ENCODE measurements around the gene CHD6.

CHD6 gene

GRCh38 chr20:41436679-41437078 lies 181.5 kb downstream of the CHD6 start:
- no peak overlapping the region for H3K27ac ChIP-seq
- no peak overlapping the region for H3K9ac ChIP-seq (ENCODE audit: insufficient read length)
- H3K36me3 ChIP-seq (ENCODE audit: insufficient read depth, low read length), result peaks cover 47% of the 10 kb centered on the region; the same call in 1 of the 2 replicates
- no peak overlapping the region for H3K4me3 ChIP-seq
- no peaks in the 10 kb centered on the region for H3K9me3 ChIP-seq (ENCODE audit: low read depth, low read length)
- no peak for TF ChIP-seq EZH2 (IDR thresholded peaks at IDR 0.05)
- TF ChIP-seq FOXP2 (optimal IDR thresholded peaks at IDR 0.05; ENCODE audit: control extremely low read depth, extremely low read length, insufficient read depth), result no peak
- TF ChIP-seq POLR2AphosphoS5 (IDR thresholded peaks at IDR 0.05; ENCODE audit: borderline replicate concordance, low read depth, low read length), result no peak
- DNase-seq (ENCODE audit: low read depth, low spot score), result no peak

- peaks cover 43% of the 10 kb centered on the region; the same call in 1 of the 2 replicates for H3K36me3 ChIP-seq (ENCODE audit: insufficient read depth, low read length)
- H3K9me3 ChIP-seq (ENCODE audit: low read depth, low read length), result no peaks in the 10 kb centered on the region
- DNase-seq (ENCODE audit: low read depth, low spot score), result no peak
- H3K9ac ChIP-seq (ENCODE audit: insufficient read length), result no peak overlapping the region
- no peak overlapping the region for H3K4me3 ChIP-seq
- no peak for TF ChIP-seq FOXP2 (optimal IDR thresholded peaks at IDR 0.05; ENCODE audit: control extremely low read depth, extremely low read length, insufficient read depth)
- no peak for TF ChIP-seq POLR2AphosphoS5 (IDR thresholded peaks at IDR 0.05; ENCODE audit: borderline replicate concordance, low read depth, low read length)
- no peak for TF ChIP-seq EZH2 (IDR thresholded peaks at IDR 0.05)
- no peak overlapping the region for H3K27ac ChIP-seq
These were observed 185.0 kb downstream of the CHD6 start for GRCh38 chr20:41433203-41433602.

- TF ChIP-seq FOXP2 (optimal IDR thresholded peaks at IDR 0.05; ENCODE audit: control extremely low read depth, extremely low read length, insufficient read depth) (no peak), POLR2AphosphoS5 (IDR thresholded peaks at IDR 0.05; ENCODE audit: borderline replicate concordance, low read depth, low read length) (no peak), EZH2 (IDR thresholded peaks at IDR 0.05) (no peak)
- Histone ChIP-seq H3K36me3 (ENCODE audit: insufficient read depth, low read length) (peaks cover 44% of the 10 kb centered on the region; the same call in 1 of the 2 replicates), H3K27ac (no peak overlapping the region), H3K4me3 (no peak overlapping the region), H3K9me3 (ENCODE audit: low read depth, low read length) (no peaks in the 10 kb centered on the region), H3K9ac (ENCODE audit: insufficient read length) (no peak overlapping the region)
- DNase-seq (ENCODE audit: low read depth, low spot score), result no peak
These were observed 185.4 kb downstream of the CHD6 start for GRCh38 chr20:41432746-41433145.

- TF ChIP-seq EZH2 (IDR thresholded peaks at IDR 0.05) (no peak), FOXP2 (optimal IDR thresholded peaks at IDR 0.05; ENCODE audit: control extremely low read depth, extremely low read length, insufficient read depth) (no peak), POLR2AphosphoS5 (IDR thresholded peaks at IDR 0.05; ENCODE audit: borderline replicate concordance, low read depth, low read length) (no peak)
- no peak overlapping the region for H3K27ac ChIP-seq
- no peak overlapping the region for H3K9ac ChIP-seq (ENCODE audit: insufficient read length)
- H3K4me3 ChIP-seq, result no peak overlapping the region
- no peak for DNase-seq (ENCODE audit: low read depth, low spot score)
- H3K36me3 ChIP-seq (ENCODE audit: insufficient read depth, low read length), result peaks cover 11% of the 10 kb centered on the region; the same call in 1 of the 2 replicates
- no peaks in the 10 kb centered on the region for H3K9me3 ChIP-seq (ENCODE audit: low read depth, low read length)
These were observed 189.9 kb downstream of the CHD6 start for GRCh38 chr20:41428285-41428684.

- DNase-seq (ENCODE audit: low read depth, low spot score), result no peak
- no peak overlapping the region for H3K27ac ChIP-seq
- no peaks in the 10 kb centered on the region for H3K9me3 ChIP-seq (ENCODE audit: low read depth, low read length)
- peaks cover 11% of the 10 kb centered on the region; the same call in 1 of the 2 replicates for H3K36me3 ChIP-seq (ENCODE audit: insufficient read depth, low read length)
- no peak for TF ChIP-seq POLR2AphosphoS5 (IDR thresholded peaks at IDR 0.05; ENCODE audit: borderline replicate concordance, low read depth, low read length)
- TF ChIP-seq EZH2 (IDR thresholded peaks at IDR 0.05), result no peak
- no peak for TF ChIP-seq FOXP2 (optimal IDR thresholded peaks at IDR 0.05; ENCODE audit: control extremely low read depth, extremely low read length, insufficient read depth)
- H3K4me3 ChIP-seq, result no peak overlapping the region
- no peak overlapping the region for H3K9ac ChIP-seq (ENCODE audit: insufficient read length)
These were observed 190.3 kb downstream of the CHD6 start for GRCh38 chr20:41427833-41428232.

GRCh38 chr20:41426976-41427375 lies 191.2 kb downstream of the CHD6 start:
- Histone ChIP-seq H3K9me3 (ENCODE audit: low read depth, low read length) (no peaks in the 10 kb centered on the region), H3K4me3 (no peak overlapping the region), H3K36me3 (ENCODE audit: insufficient read depth, low read length) (peaks cover 15% of the 10 kb centered on the region), H3K9ac (ENCODE audit: insufficient read length) (no peak overlapping the region), H3K27ac (no peak overlapping the region)
- no peak for DNase-seq (ENCODE audit: low read depth, low spot score)
- TF ChIP-seq FOXP2 (optimal IDR thresholded peaks at IDR 0.05; ENCODE audit: control extremely low read depth, extremely low read length, insufficient read depth), result no peak
- no peak for TF ChIP-seq POLR2AphosphoS5 (IDR thresholded peaks at IDR 0.05; ENCODE audit: borderline replicate concordance, low read depth, low read length)
- TF ChIP-seq EZH2 (IDR thresholded peaks at IDR 0.05), result no peak

- no peak for DNase-seq (ENCODE audit: low read depth, low spot score)
- TF ChIP-seq POLR2AphosphoS5 (IDR thresholded peaks at IDR 0.05; ENCODE audit: borderline replicate concordance, low read depth, low read length) (no peak), FOXP2 (optimal IDR thresholded peaks at IDR 0.05; ENCODE audit: control extremely low read depth, extremely low read length, insufficient read depth) (no peak), EZH2 (IDR thresholded peaks at IDR 0.05) (no peak)
- Histone ChIP-seq H3K4me3 (no peak overlapping the region), H3K36me3 (ENCODE audit: insufficient read depth, low read length) (peaks cover 23% of the 10 kb centered on the region), H3K9me3 (ENCODE audit: low read depth, low read length) (no peaks in the 10 kb centered on the region), H3K9ac (ENCODE audit: insufficient read length) (no peak overlapping the region), H3K27ac (no peak overlapping the region)
These were observed 191.9 kb downstream of the CHD6 start for GRCh38 chr20:41426086-41426830.

- no peak for TF ChIP-seq FOXP2 (optimal IDR thresholded peaks at IDR 0.05; ENCODE audit: control extremely low read depth, extremely low read length, insufficient read depth)
- H3K9me3 ChIP-seq (ENCODE audit: low read depth, low read length), result no peaks in the 10 kb centered on the region
- H3K36me3 ChIP-seq (ENCODE audit: insufficient read depth, low read length), result peaks cover 32% of the 10 kb centered on the region
- no peak overlapping the region for H3K4me3 ChIP-seq
- peak overlapping the region; percentile 85 for H3K27ac ChIP-seq
- H3K9ac ChIP-seq (ENCODE audit: insufficient read length), result no peak overlapping the region
- DNase-seq (ENCODE audit: low read depth, low spot score), result no peak
These were observed 192.8 kb downstream of the CHD6 start for GRCh38 chr20:41425180-41425884.

All from SK-N-MC (cell line).